ENCODE results near the gene ZMYND15. TPM values are rescaled to one million over a fixed set of nuclear protein-coding genes. Genes with fewer than 3 reads are reported as not detected.

Gene ZMYND15
- total RNA-seq, 4 donors from 2014 or later = 0.29 to 0.44 (median 0.37) TPM

DNA sequence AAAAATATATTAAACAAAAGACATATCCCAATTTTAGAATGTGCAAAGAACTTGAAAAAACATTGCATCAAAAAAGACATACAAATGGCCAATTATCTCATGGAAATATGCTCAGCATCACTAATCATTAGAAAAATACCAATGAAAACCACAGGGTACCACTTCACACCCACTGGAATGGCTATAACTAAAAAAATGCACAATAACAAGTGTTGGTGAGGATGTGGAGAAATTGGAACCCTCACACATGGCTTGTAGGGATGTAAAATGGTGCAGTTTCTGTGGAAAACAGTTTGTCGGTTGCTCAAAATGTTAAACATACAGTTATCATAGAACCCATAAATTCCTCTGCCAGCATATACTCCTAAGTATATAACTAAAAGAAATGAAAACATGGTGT is 55.5 kb downstream of the ZMYND15 start:
- H3K4me3 ChIP-seq (replicated peaks in 1 of 3) = no peak overlapping the region
- intact Hi-C loops (cut with DNase I) = no loop called here
- WGBS, 2 donors = 95 to 100% methylated on average over 1 of the region's 1 CpG
- no peak for TF ChIP-seq POLR2A (IDR thresholded peaks at IDR 0.05)
- TF ChIP-seq, protein P1, sequence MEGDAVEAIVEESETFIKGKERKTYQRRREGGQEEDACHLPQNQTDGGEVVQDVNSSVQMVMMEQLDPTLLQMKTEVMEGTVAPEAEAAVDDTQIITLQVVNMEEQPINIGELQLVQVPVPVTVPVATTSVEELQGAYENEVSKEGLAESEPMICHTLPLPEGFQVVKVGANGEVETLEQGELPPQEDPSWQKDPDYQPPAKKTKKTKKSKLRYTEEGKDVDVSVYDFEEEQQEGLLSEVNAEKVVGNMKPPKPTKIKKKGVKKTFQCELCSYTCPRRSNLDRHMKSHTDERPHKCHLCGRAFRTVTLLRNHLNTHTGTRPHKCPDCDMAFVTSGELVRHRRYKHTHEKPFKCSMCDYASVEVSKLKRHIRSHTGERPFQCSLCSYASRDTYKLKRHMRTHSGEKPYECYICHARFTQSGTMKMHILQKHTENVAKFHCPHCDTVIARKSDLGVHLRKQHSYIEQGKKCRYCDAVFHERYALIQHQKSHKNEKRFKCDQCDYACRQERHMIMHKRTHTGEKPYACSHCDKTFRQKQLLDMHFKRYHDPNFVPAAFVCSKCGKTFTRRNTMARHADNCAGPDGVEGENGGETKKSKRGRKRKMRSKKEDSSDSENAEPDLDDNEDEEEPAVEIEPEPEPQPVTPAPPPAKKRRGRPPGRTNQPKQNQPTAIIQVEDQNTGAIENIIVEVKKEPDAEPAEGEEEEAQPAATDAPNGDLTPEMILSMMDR (IDR thresholded peaks at IDR 0.05) = no peak
- no peak overlapping the region for H3K27ac ChIP-seq
- peaks cover 7 to 8% of the 10 kb centered on the region in 2 donors for H3K4me1 ChIP-seq
- no peaks in the 10 kb centered on the region for H3K9me3 ChIP-seq
- DNase-seq = no peak
- H3K27me3 ChIP-seq = no peaks in the 10 kb centered on the region
- H3K36me3 ChIP-seq = peaks cover 14% of the 10 kb centered on the region in 2 donors

Other genes with a start within 250 kb of the ZMYND15 start
- 10 to 100 TPM in 1 of 4 donors, 1 to 10 TPM in 3; 5.6 to 16.3 (median 8.1) TPM for gene SPNS2, start 241.0 kb upstream of the ZMYND15 start, total RNA-seq
- 10 to 100 TPM; 23.5 to 50.2 (median 37.6) TPM for gene MYBBP1A, start 184.4 kb upstream of the ZMYND15 start, total RNA-seq
- 1 to 10 TPM in 1 of 4 donors, under 1 TPM in 1, not detected in 2; 0.56 to 1.3 TPM for gene GGT6, start 179.3 kb upstream of the ZMYND15 start, total RNA-seq
- under 1 TPM; 0.44 to 0.81 (median 0.67) TPM for gene SMTNL2, start 155.3 kb upstream of the ZMYND15 start, total RNA-seq
- gene ALOX15, start 98.2 kb upstream of the ZMYND15 start, total RNA-seq = not detected
- gene PELP1, start 35.7 kb upstream of the ZMYND15 start, total RNA-seq = 10 to 100 TPM; 13.2 to 33.9 (median 28.1) TPM
- gene ARRB2, start 29.2 kb upstream of the ZMYND15 start, total RNA-seq = 10 to 100 TPM in 3 of 4 donors, 1 to 10 TPM in 1; 8.4 to 20.6 (median 14.4) TPM
- gene MED11, start 8.4 kb upstream of the ZMYND15 start, total RNA-seq = 10 to 100 TPM; 37.3 to 54.7 (median 41.3) TPM
- gene CXCL16, start 95 bp downstream of the ZMYND15 start, total RNA-seq = 10 to 100 TPM in 3 of 4 donors, 1 to 10 TPM in 1; 6.6 to 13.7 (median 12.8) TPM
- gene TM4SF5, start 32.1 kb downstream of the ZMYND15 start, total RNA-seq = not detected
- 1 to 10 TPM in 2 of 4 donors, not detected in 2; 1.8 to 4.0 TPM for gene VMO1, start 46.5 kb downstream of the ZMYND15 start, total RNA-seq
- not detected for gene GLTPD2, start 49.1 kb downstream of the ZMYND15 start, total RNA-seq
- gene PSMB6, start 56.3 kb downstream of the ZMYND15 start, total RNA-seq = 100 to 1,000 TPM; 108 to 322 (median 141) TPM
- gene PLD2, start 67.3 kb downstream of the ZMYND15 start, total RNA-seq = 10 to 100 TPM; 10.7 to 20.0 (median 16.2) TPM
- gene MINK1, start 93.5 kb downstream of the ZMYND15 start, total RNA-seq = 10 to 100 TPM; 25.1 to 51.6 (median 31.2) TPM
- gene C17orf107, start 159.7 kb downstream of the ZMYND15 start, total RNA-seq = 1 to 10 TPM in 3 of 4 donors, under 1 TPM in 1; 0.33 to 1.9 (median 1.3) TPM
- under 1 TPM; 0.29 to 0.83 (median 0.49) TPM for gene CHRNE, start 163.3 kb downstream of the ZMYND15 start, total RNA-seq
- not detected for gene GP1BA, start 192.4 kb downstream of the ZMYND15 start, total RNA-seq
- gene SLC25A11, start 200.2 kb downstream of the ZMYND15 start, total RNA-seq = 10 to 100 TPM; 29.3 to 62.4 (median 48.4) TPM
- gene RNF167, start 200.4 kb downstream of the ZMYND15 start, total RNA-seq = 10 to 100 TPM; 47.1 to 77.0 (median 67.2) TPM
- gene PFN1, start 208.7 kb downstream of the ZMYND15 start, total RNA-seq = 100 to 1,000 TPM; 228 to 606 (median 328) TPM
- 1 to 10 TPM in 3 of 4 donors, not detected in 1; 5.4 to 8.8 (median 5.5) TPM for gene ENO3, start 211.3 kb downstream of the ZMYND15 start, total RNA-seq
- 10 to 100 TPM; 50.5 to 69.7 (median 68.3) TPM for gene SPAG7, start 228.0 kb downstream of the ZMYND15 start, total RNA-seq
- gene CAMTA2, start 247.8 kb downstream of the ZMYND15 start, total RNA-seq = 10 to 100 TPM; 17.1 to 29.0 (median 20.4) TPM

Measured in thyroid gland (tissue), 4 donors.